H54 (cell line): ENCODE measurements around the gene ALDH5A1.

Experiments
- DNase-seq: peaks from one replicate; pipeline ENCODE4 v3.0.0; 2011; ENCODE audit warnings: low spot score, mixed read lengths; ENCODE audit not compliant: insufficient read length
- FAIRE-seq: peaks from 3 replicates; lab custom pipeline; 2011; peaks lifted over from hg19 to GRCh38; lab: Jason Lieb, UNC
- POLR2A ChIP-seq: IDR thresholded peaks from 2 replicates; pipeline ENCODE4 v1.6.1; 2011; ENCODE audit warnings: low read depth, mild to moderate bottlenecking, low read length

The ALDH5A1 gene

GRCh38 chr6:24524329-24524728 lies 29.6 kb downstream of the ALDH5A1 start:
- TF ChIP-seq POLR2A, result no peak
- DNase-seq (no peak), FAIRE-seq (no peak)

- no peak for TF ChIP-seq POLR2A
- FAIRE-seq, result peak; percentile 20
- peak; percentile 13 for DNase-seq
These were observed 30.0 kb downstream of the ALDH5A1 start for GRCh38 chr6:24524805-24525204.

- no peak for DNase-seq
- no peak for TF ChIP-seq POLR2A
- FAIRE-seq, result no peak
These were observed 35.2 kb downstream of the ALDH5A1 start for GRCh38 chr6:24529985-24530384.

- FAIRE-seq (no peak), DNase-seq (no peak)
- no peak for TF ChIP-seq POLR2A
These were observed 39.6 kb downstream of the ALDH5A1 start for GRCh38 chr6:24534329-24534728.

- FAIRE-seq, result no peak
- no peak for TF ChIP-seq POLR2A
These were observed 40.4 kb downstream of the ALDH5A1 start for GRCh38 chr6:24535210-24535609.

GRCh38 chr6:24536466-24536865 lies 41.7 kb downstream of the ALDH5A1 start:
- DNase-seq, result no peak
- no peak for FAIRE-seq
- no peak for TF ChIP-seq POLR2A

More at GRCh38 chr6:24535210-24535609, 40.4 kb downstream of the ALDH5A1 start:
- no peak for DNase-seq

GRCh38 chr6:24537082-24537699 lies 42.4 kb downstream of the ALDH5A1 start:
- no peak for TF ChIP-seq POLR2A
- FAIRE-seq (no peak), DNase-seq (no peak)

GRCh38 chr6:24537771-24538385 lies 43.1 kb downstream of the ALDH5A1 start:
- no peak for DNase-seq
- TF ChIP-seq POLR2A, result no peak
- no peak for FAIRE-seq

GRCh38 chr6:24539416-24539815 lies 44.6 kb downstream of the ALDH5A1 start:
- no peak for DNase-seq
- no peak for TF ChIP-seq POLR2A
- no peak for FAIRE-seq

GRCh38 chr6:24540197-24540596 lies 45.4 kb downstream of the ALDH5A1 start:
- no peak for FAIRE-seq
- DNase-seq, result no peak
- TF ChIP-seq POLR2A, result no peak

GRCh38 chr6:24543683-24544082 lies 48.9 kb downstream of the ALDH5A1 start:
- TF ChIP-seq POLR2A, result no peak
- DNase-seq (no peak), FAIRE-seq (no peak)

GRCh38 chr6:24545183-24545582 lies 50.4 kb downstream of the ALDH5A1 start:
- FAIRE-seq (no peak), DNase-seq (no peak)
- TF ChIP-seq POLR2A, result no peak

- TF ChIP-seq POLR2A, result no peak
These were observed 50.9 kb downstream of the ALDH5A1 start for GRCh38 chr6:24545691-24546090.

GRCh38 chr6:24546439-24546838 lies 51.7 kb downstream of the ALDH5A1 start:
- FAIRE-seq (no peak), DNase-seq (no peak)
- no peak for TF ChIP-seq POLR2A

More at GRCh38 chr6:24545691-24546090, 50.9 kb downstream of the ALDH5A1 start:
- DNase-seq (no peak), FAIRE-seq (no peak)

- DNase-seq, result no peak
- no peak for FAIRE-seq
- no peak for TF ChIP-seq POLR2A
These were observed 52.5 kb downstream of the ALDH5A1 start for GRCh38 chr6:24547243-24547642.
